Panc1 (cell line): ENCODE measurements around the gene PAX5. TPM values are rescaled to one million over a fixed set of nuclear protein-coding genes. Genes with fewer than 3 reads are reported as not detected.

Source experiments
- ATAC-seq: fragments of 200-7000 bp; cut with Tn5 transposase; 2 replicates; pipeline ENCODE4 v1.9.1; 2020; ENCODE audit warnings: mild to moderate bottlenecking, moderate library complexity
- BruUV-seq: library from RNA; stranded (reverse); fragments of 400-500 nt; replicated peaks from 2 replicates; lab custom pipeline; 2021; lab: Mats Ljungman, UMichigan
- CTCF ChIA-PET: fragments of 300-600 bp; sonication (Branson Sonifier 250); formaldehyde crosslinking; loops from one replicate; lab custom pipeline; 2022; ENCODE audit warnings: antibody characterized with exemption; lab: Charles Lee
- POLR2A ChIA-PET: fragments of 300-600 bp; sonication (Branson Sonifier 250); formaldehyde crosslinking; loops from one replicate; lab custom pipeline; 2022; ENCODE audit warnings: antibody characterized with exemption; lab: Charles Lee
- DNase-seq: peaks from one replicate; pipeline ENCODE4 v3.0.0-alpha.2; 2010; ENCODE audit warnings: low read depth, low spot score
- H3K27ac ChIP-seq: 2 replicates; pipeline ENCODE4 v1.5.1; 2011; ENCODE audit warnings: mild to moderate bottlenecking, low read length, inconsistent platforms
- H3K27me3 ChIP-seq: fragments of 200-500 bp; sonication (Bioruptor generic); 2 replicates; pipeline ENCODE4 v1.6.0; 2014; ENCODE audit warnings: low read length, inconsistent platforms; ENCODE audit not compliant: control insufficient read depth, insufficient read depth
- H3K36me3 ChIP-seq: fragments of 200-500 bp; sonication (Bioruptor generic); 2 replicates; pipeline ENCODE4 v1.5.1; 2014; ENCODE audit warnings: inconsistent platforms, mild to moderate bottlenecking, low read length, moderate library complexity; ENCODE audit not compliant: control insufficient read depth, insufficient read depth
- H3K4me1 ChIP-seq: 2 replicates; pipeline ENCODE4 v1.5.1; 2011; ENCODE audit warnings: inconsistent platforms, mild to moderate bottlenecking, low read length, moderate library complexity; ENCODE audit not compliant: control insufficient read depth, insufficient read depth
- H3K4me3 ChIP-seq, 2 experiments: 2 replicates each; pipeline ENCODE4 v1.5.1; 2011 to 2012; ENCODE audit warnings: low read depth in 2 of 2, low read length in 2 of 2, mild to moderate bottlenecking in 2 of 2, inconsistent platforms in 1 of 2, moderate library complexity in 1 of 2
- H3K9me3 ChIP-seq: fragments of 200-500 bp; sonication (Bioruptor generic); 2 replicates; pipeline ENCODE4 v1.5.1; 2014; ENCODE audit warnings: low read depth, mild to moderate bottlenecking, inconsistent platforms, low read length, moderate library complexity; ENCODE audit not compliant: control insufficient read depth, insufficient read depth
- POLR2AphosphoS5 ChIP-seq: IDR thresholded peaks from 2 replicates; pipeline ENCODE4 v1.6.1; 2012; ENCODE audit warnings: mild to moderate bottlenecking, low read depth, low read length, moderate library complexity
- REST ChIP-seq, 2 experiments: IDR thresholded peaks; 2 replicates each; pipeline ENCODE4 v1.6.1; 2011 to 2012; ENCODE audit warnings: low read depth in 2 of 2, control low read depth in 1 of 2, low read length in 1 of 2, mild to moderate bottlenecking in 1 of 2, moderate library complexity in 1 of 2; ENCODE audit not compliant: insufficient read depth in 1 of 2
- SIN3A ChIP-seq: IDR thresholded peaks from 2 replicates; pipeline ENCODE4 v1.6.1; 2012; ENCODE audit warnings: low read depth, mild to moderate bottlenecking, low read length, moderate library complexity, borderline replicate concordance; ENCODE audit not compliant: insufficient read depth
- TCF7L2 ChIP-seq: IDR thresholded peaks from 2 replicates; pipeline ENCODE4 v1.6.1; 2011; ENCODE audit warnings: mild to moderate bottlenecking, low read depth, low read length, inconsistent platforms
- in situ Hi-C: cut with HindIII; loops from 2 replicates; pipeline ENCODE4 v1.10.0; 2016; ENCODE audit warnings: low sequenced_read_pairs, low pct_unique_long_range_greater_than_20kb
- intact Hi-C: fragments of 100-400 bp; cut with micrococcal nuclease; formaldehyde crosslinking; loops from one replicate; pipeline ENCODE4 v1.10.0; 2022; ENCODE audit not compliant: unreplicated experiment
- total RNA-seq: library from RNA; stranded (reverse); gene quantifications from one replicate; pipeline ENCODE4 v1.2.1, GENCODE V29; 2021; ENCODE audit not compliant: unreplicated experiment
- TF ChIP-seq, protein P1 (sequence below): fragments of 450-650 bp; IDR thresholded peaks from 2 replicates; pipeline ENCODE4 v1.5.1; 2017; ENCODE audit warnings: mild to moderate bottlenecking

PAX5 gene
- total RNA-seq, 1 experiment from 2014 or later: 0.39 TPM

DNA sequence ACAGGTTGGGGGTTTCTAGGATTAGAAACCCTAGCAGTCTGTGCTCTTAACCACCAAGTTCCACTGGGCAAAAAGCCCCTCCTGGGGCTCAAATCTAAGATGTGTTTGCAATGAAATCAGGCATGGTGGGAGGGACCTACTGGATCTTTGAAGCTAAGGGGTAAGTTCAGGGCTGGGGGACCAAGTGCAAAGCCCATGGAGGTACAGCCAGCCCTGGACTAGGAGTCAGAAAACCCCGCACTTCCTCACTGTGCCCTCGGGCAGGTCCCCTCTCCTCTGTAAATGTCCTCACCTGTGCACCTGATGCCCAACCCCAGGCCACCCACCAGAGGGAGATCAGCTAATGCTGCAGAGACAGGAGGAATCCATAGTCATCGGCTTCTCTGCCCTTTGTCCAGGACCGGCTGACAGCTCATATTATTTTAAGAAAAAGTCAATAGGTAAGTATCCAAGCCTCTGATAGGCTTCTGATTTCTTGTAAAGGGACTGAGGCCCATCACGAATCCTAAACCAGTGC, 138.3 kb downstream of the PAX5 start:
- TF ChIP-seq, protein P1, sequence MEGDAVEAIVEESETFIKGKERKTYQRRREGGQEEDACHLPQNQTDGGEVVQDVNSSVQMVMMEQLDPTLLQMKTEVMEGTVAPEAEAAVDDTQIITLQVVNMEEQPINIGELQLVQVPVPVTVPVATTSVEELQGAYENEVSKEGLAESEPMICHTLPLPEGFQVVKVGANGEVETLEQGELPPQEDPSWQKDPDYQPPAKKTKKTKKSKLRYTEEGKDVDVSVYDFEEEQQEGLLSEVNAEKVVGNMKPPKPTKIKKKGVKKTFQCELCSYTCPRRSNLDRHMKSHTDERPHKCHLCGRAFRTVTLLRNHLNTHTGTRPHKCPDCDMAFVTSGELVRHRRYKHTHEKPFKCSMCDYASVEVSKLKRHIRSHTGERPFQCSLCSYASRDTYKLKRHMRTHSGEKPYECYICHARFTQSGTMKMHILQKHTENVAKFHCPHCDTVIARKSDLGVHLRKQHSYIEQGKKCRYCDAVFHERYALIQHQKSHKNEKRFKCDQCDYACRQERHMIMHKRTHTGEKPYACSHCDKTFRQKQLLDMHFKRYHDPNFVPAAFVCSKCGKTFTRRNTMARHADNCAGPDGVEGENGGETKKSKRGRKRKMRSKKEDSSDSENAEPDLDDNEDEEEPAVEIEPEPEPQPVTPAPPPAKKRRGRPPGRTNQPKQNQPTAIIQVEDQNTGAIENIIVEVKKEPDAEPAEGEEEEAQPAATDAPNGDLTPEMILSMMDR: no peak
- TF ChIP-seq POLR2AphosphoS5 (no peak), REST (IDR thresholded peaks at IDR 0.05; ENCODE audit: insufficient read depth in 1 of 2, low read depth in 2 of 2, low read length in 1 of 2) (no peak), TCF7L2 (no peak), SIN3A (no peak)
- ATAC-seq: no peak
- Histone ChIP-seq H3K4me1 (no peaks in the 10 kb centered on the region), H3K27me3 (no peaks in the 10 kb centered on the region), H3K27ac (no peak overlapping the region), H3K4me3 (no peak overlapping the region), H3K36me3 (no peaks in the 10 kb centered on the region), H3K9me3 (no peaks in the 10 kb centered on the region)
- BruUV-seq: no TSS peak
- DNase-seq: no peak
- in situ Hi-C loops (no loop called here), intact Hi-C loops (no loop called here)
- POLR2A ChIA-PET: no interaction called here
- CTCF ChIA-PET: interaction anchor here (0.6 kb wide), 1 partner anchor 77 kb away, joined by 5 read pairs; no protein-coding TSS in a partner anchor

- Histone ChIP-seq H3K4me1 (no peaks in the 10 kb centered on the region), H3K27ac (no peak overlapping the region), H3K9me3 (no peaks in the 10 kb centered on the region), H3K36me3 (no peaks in the 10 kb centered on the region), H3K4me3 (no peak overlapping the region), H3K27me3 (no peaks in the 10 kb centered on the region)
- ChIA-PET POLR2A (no interaction called here), CTCF (no interaction called here)
- in situ Hi-C loops (no loop called here), intact Hi-C loops (no loop called here)
- TF ChIP-seq, protein P1: no peak
- ATAC-seq (no peak), DNase-seq (no peak)
- BruUV-seq: no TSS peak
Observed at GRCh38 chr9:36894695-36895310, 139.3 kb downstream of the PAX5 start.
